Transverse colon (tissue), 4 donors: Measurements from ENCODE around the gene CYP11A1. TPM values are rescaled to one million over a fixed set of nuclear protein-coding genes. Genes with fewer than 3 reads are reported as not detected.

Source experiments
- DNase-seq: peaks from one replicate; pipeline ENCODE4 v3.0.0-alpha.2; 2019
- H3K27ac ChIP-seq, 4 donors: fragments of 200-600 bp; sonication (generic); 2 replicates each; pipeline ENCODE4 v1.5.1; 2016 to 2018; ENCODE audit warnings: inconsistent platforms in 4 of 4
- H3K27me3 ChIP-seq: fragments of 200-600 bp; sonication (generic); 2 replicates; pipeline ENCODE4 v1.5.1; 2017; ENCODE audit warnings: inconsistent platforms
- H3K36me3 ChIP-seq, 4 donors: fragments of 200-600 bp; sonication (generic); 2 replicates each; pipeline ENCODE4 v1.5.1; 2017 to 2019; ENCODE audit warnings: inconsistent platforms in 4 of 4
- H3K4me1 ChIP-seq, 4 donors: fragments of 200-600 bp; sonication (generic); 2 replicates each; pipeline ENCODE4 v1.5.1; 2017 to 2020; ENCODE audit warnings: inconsistent platforms in 4 of 4
- H3K4me3 ChIP-seq, 4 donors: fragments of 200-600 bp; sonication (generic); 1 replicate in 1 of 4; 2 replicates in 3 of 4; pipeline versions ENCODE4 v1.5.1 to v1.6.1; 2017 to 2019; ENCODE audit warnings: inconsistent platforms in 4 of 4
- H3K9me3 ChIP-seq, 2 donors: fragments of 200-600 bp; sonication (generic); 2 replicates each; pipeline ENCODE4 v1.5.1; 2017 to 2019; ENCODE audit warnings: inconsistent platforms in 2 of 2
- CTCF ChIP-seq, 5 experiments: fragments of 200-600 bp in 3 of 5; fragments of 450-650 bp in 2 of 5; sonication (generic) in 3 of 5; IDR thresholded peaks; 1 replicate in 2 of 5; 2 replicates in 3 of 5; pipeline ENCODE4 v1.5.1; 2016 to 2017; ENCODE audit warnings: antibody characterized with exemption in 5 of 5, inconsistent platforms in 3 of 5, mild to moderate bottlenecking in 2 of 5, moderate library complexity in 1 of 5
- EP300 ChIP-seq: sonication (generic); formaldehyde crosslinking; IDR thresholded peaks from one replicate; pipeline ENCODE4 v1.6.1; 2017; ENCODE audit warnings: antibody characterized with exemption, low read depth
- POLR2A ChIP-seq: fragments of 450-650 bp; IDR thresholded peaks from one replicate; pipeline ENCODE4 v1.6.1; 2016; ENCODE audit warnings: antibody characterized with exemption, mild to moderate bottlenecking, moderate library complexity
- POLR2AphosphoS5 ChIP-seq, 3 donors: sonication (generic); formaldehyde crosslinking; IDR thresholded peaks; one replicate each; pipeline ENCODE4 v1.6.1; 2016; ENCODE audit warnings: antibody characterized with exemption in 3 of 3
- WGBS, 2 donors: methylation state at CpG; one replicate each; pipeline ENCODE4 v1.1.5; 2018; ENCODE audit warnings: low coverage in 1 of 2; 5-methylcytosine and 5-hydroxymethylcytosine counted together
- in situ Hi-C, 4 donors: fragments of 200-750 bp; cut with MboI; loops; one replicate each; pipeline versions ENCODE4 v1.15.0 to v1.15.1; 2017; ENCODE audit warnings: low sequenced_read_pairs in 3 of 4, low pct_ligation_motif_present in 1 of 4, low pct_unique_long_range_greater_than_20kb in 1 of 4
- intact Hi-C: fragments of 100-400 bp; cut with DNase I; formaldehyde crosslinking; loops from one replicate; pipeline ENCODE4 v1.15.1; 2023; ENCODE audit warnings: low total_unique reads
- total RNA-seq, 4 donors: library from RNA; depleted of rRNA; stranded (reverse); fragments of >200 nt; gene quantifications; one replicate each; pipeline ENCODE4 v1.1.0, GENCODE V29; 2016

CYP11A1 gene
- total RNA-seq, 4 donors from 2014 or later = 0.40 to 0.79 TPM; not detected in 2

GRCh38 chr15:74410502-74410901 lies 43.1 kb upstream of the CYP11A1 start:
- intact Hi-C loops = no loop called here
- no peaks in the 10 kb centered on the region for H3K36me3 ChIP-seq
- 95% methylated on average over 18 of the region's 18 CpGs; no CpG with 5 or more reads in 1 of the 2 donors for WGBS, 2 donors
- no peak overlapping the region for H3K27ac ChIP-seq
- no peaks in the 10 kb centered on the region for H3K9me3 ChIP-seq
- no peak for DNase-seq
- TF ChIP-seq POLR2A = no peak
- no peak for TF ChIP-seq POLR2AphosphoS5 (IDR thresholded peaks at IDR 0.05)
- TF ChIP-seq EP300 = no peak
- TF ChIP-seq CTCF (IDR thresholded peaks at IDR 0.05) = no peak
- H3K27me3 ChIP-seq = no peaks in the 10 kb centered on the region
- in situ Hi-C loops = no loop called here
- H3K4me1 ChIP-seq = no peaks in the 10 kb centered on the region
- no peak overlapping the region for H3K4me3 ChIP-seq

- intact Hi-C loops (no loop called here), in situ Hi-C loops (no loop called here)
- Histone ChIP-seq H3K27ac (no peak overlapping the region), H3K36me3 (no peaks in the 10 kb centered on the region), H3K4me3 (no peak overlapping the region), H3K4me1 (no peaks in the 10 kb centered on the region), H3K9me3 (no peaks in the 10 kb centered on the region), H3K27me3 (no peaks in the 10 kb centered on the region)
- TF ChIP-seq CTCF (IDR thresholded peaks at IDR 0.05) = no peak
- no peak for TF ChIP-seq POLR2A
- TF ChIP-seq EP300 = no peak
- TF ChIP-seq POLR2AphosphoS5 (IDR thresholded peaks at IDR 0.05) = no peak
- WGBS, 2 donors = 85 to 100% methylated on average over 1 to 7 of the region's 7 CpGs
- no peak for DNase-seq
Measured at GRCh38 chr15:74409225-74409624, 41.8 kb upstream of the CYP11A1 start.

- H3K27me3 ChIP-seq = no peaks in the 10 kb centered on the region
- TF ChIP-seq CTCF (IDR thresholded peaks at IDR 0.05) (no peak), POLR2AphosphoS5 (IDR thresholded peaks at IDR 0.05) (no peak), POLR2A (no peak), EP300 (no peak)
- no peaks in the 10 kb centered on the region for H3K9me3 ChIP-seq
- H3K36me3 ChIP-seq = no peaks in the 10 kb centered on the region
- WGBS, 2 donors = 75 to 80% methylated on average over 1 to 7 of the region's 7 CpGs
- in situ Hi-C loops (no loop called here), intact Hi-C loops (no loop called here)
- no peak for DNase-seq
- H3K4me1 ChIP-seq = no peaks in the 10 kb centered on the region
- H3K27ac ChIP-seq = no peak overlapping the region
- no peak overlapping the region for H3K4me3 ChIP-seq
Measured at GRCh38 chr15:74408815-74409214, 41.4 kb upstream of the CYP11A1 start.

- intact Hi-C loops (no loop called here), in situ Hi-C loops (no loop called here)
- Histone ChIP-seq H3K27me3 (no peaks in the 10 kb centered on the region), H3K9me3 (no peaks in the 10 kb centered on the region), H3K27ac (no peak overlapping the region), H3K36me3 (no peaks in the 10 kb centered on the region), H3K4me1 (no peaks in the 10 kb centered on the region), H3K4me3 (no peak overlapping the region)
- no peak for DNase-seq
- TF ChIP-seq EP300 = no peak
- TF ChIP-seq POLR2A = no peak
- TF ChIP-seq CTCF (IDR thresholded peaks at IDR 0.05) = no peak
- TF ChIP-seq POLR2AphosphoS5 (IDR thresholded peaks at IDR 0.05) = no peak
- WGBS, 2 donors = 67 to 100% methylated on average over 1 to 2 of the region's 2 CpGs
Measured at GRCh38 chr15:74408385-74408784, 40.9 kb upstream of the CYP11A1 start.
